ENCODE results near the gene AHRR.

- no peak for TF ChIP-seq CTCF (IDR thresholded peaks at IDR 0.05)
- no peak for TF ChIP-seq POLR2A (IDR thresholded peaks at IDR 0.05)
These were observed 37.9 kb downstream of the AHRR start for GRCh38 chr5:359301-359897.
